ENCODE results near the gene HOXC4.

HOXC4 gene

DNA sequence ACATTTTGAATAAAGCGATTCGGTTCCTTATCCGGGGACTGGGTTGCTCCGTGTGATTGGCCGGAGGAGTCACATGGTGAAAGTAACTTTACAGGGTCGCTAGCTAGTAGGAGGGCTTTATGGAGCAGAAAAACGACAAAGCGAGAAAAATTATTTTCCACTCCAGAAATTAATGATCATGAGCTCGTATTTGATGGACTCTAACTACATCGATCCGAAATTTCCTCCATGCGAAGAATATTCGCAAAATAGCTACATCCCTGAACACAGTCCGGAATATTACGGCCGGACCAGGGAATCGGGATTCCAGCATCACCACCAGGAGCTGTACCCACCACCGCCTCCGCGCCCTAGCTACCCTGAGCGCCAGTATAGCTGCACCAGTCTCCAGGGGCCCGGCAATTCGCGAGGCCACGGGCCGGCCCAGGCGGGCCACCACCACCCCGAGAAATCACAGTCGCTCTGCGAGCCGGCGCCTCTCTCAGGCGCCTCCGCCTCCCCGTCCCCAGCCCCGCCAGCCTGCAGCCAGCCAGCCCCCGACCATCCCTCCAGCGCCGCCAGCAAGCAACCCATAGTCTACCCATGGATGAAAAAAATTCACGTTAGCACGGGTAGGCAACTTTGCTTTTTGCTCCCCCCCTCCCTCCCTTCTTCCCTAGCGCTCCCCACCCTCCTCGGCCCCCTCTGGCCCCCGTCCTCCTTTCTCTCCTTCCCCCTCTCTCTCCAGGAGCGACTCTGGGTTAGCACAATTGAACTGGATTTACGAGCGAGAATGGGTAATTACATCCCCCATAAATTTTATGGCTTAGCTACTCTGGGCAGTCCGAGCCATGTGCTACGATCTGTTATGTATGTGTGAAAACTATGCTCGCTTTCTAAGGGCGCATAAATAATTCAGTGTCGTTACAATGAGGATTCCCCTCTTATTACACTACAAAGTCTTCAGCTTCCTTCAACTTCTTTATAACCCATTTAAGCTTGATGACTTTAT, at the start of gene HOXC4:
HOXC4 (plus strand) TSS at position 85 of the 991 bp plus-strand sequence; CDS start at position 173, 88 bp downstream.
- ChIA-PET POLR2A (no interaction called here), CTCF (interaction anchor here (0.7 to 2.7 kb wide), 7 partner anchors 12 to 154 kb away, joined by 3 to 14 read pairs (median 4); partner anchors contain the start of gene HOXC5)
- peak within 1 kb of the TSS; percentile 43 for H3K4me3 ChIP-seq (ENCODE audit: low read depth, low read length)
- TF ChIP-seq, protein P1, sequence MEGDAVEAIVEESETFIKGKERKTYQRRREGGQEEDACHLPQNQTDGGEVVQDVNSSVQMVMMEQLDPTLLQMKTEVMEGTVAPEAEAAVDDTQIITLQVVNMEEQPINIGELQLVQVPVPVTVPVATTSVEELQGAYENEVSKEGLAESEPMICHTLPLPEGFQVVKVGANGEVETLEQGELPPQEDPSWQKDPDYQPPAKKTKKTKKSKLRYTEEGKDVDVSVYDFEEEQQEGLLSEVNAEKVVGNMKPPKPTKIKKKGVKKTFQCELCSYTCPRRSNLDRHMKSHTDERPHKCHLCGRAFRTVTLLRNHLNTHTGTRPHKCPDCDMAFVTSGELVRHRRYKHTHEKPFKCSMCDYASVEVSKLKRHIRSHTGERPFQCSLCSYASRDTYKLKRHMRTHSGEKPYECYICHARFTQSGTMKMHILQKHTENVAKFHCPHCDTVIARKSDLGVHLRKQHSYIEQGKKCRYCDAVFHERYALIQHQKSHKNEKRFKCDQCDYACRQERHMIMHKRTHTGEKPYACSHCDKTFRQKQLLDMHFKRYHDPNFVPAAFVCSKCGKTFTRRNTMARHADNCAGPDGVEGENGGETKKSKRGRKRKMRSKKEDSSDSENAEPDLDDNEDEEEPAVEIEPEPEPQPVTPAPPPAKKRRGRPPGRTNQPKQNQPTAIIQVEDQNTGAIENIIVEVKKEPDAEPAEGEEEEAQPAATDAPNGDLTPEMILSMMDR (IDR thresholded peaks at IDR 0.05; ENCODE audit: insufficient read depth, low read length, missing control alignments), result no peak
- no peak for DNase-seq (ENCODE audit: low read depth, low spot score)

DNA sequence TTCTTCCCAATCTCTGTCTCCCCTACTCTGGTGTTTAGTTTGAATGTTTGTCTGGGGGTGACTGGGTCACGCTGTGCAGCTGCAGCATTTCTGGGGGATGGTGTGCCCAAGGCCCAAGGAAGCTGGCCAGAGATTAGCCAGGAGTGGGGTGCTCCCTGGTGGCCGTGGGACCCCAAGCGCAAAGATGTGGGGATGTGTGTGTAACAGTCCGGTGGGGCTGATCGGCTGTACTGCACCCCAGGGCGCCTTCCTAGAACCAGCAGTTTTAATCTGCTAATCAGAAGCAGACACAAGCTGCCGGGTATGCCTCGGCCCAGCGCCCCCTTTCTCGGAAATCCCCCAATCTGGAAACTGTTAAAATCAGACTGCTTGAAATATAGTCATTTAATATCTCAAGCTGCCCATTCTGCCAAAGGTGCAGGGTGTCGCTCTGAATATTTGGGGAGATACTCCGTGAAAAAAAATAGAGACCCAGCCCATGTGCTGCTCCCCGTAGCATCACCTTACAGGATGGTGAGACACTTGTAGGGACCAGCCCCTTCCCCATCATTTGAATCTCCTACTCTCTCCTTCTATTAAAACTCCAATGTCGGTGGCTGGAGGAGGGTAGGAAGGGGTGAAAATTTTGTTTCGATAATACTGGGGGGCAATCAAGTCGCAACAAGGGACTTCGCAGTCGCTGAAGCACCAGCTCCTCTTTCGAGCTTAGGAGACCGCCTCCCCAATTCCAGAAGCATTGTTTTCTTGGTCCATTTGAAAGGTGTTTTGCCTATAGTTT, 49.4 kb upstream of the HOXC4 start:
- no peak for DNase-seq (ENCODE audit: low read depth, low spot score)
- ChIA-PET POLR2A (interaction anchor here (0.8 to 1.8 kb wide), 5 partner anchors 9 to 211 kb away, joined by 3 to 7 read pairs (median 3); no protein-coding TSS in a partner anchor), CTCF (interaction anchor here (0.7 to 21.3 kb wide), 18 partner anchors 8 to 366 kb away, joined by 3 to 756 read pairs (median 5); partner anchors contain the start of genes HOXC10, HOXC5, HOXC6 and SMUG1)
- TF ChIP-seq, protein P1 (IDR thresholded peaks at IDR 0.05; ENCODE audit: insufficient read depth, low read length, missing control alignments), result peak; percentile 35
- peak overlapping the region; percentile 96 for H3K4me3 ChIP-seq (ENCODE audit: low read depth, low read length)

DNA sequence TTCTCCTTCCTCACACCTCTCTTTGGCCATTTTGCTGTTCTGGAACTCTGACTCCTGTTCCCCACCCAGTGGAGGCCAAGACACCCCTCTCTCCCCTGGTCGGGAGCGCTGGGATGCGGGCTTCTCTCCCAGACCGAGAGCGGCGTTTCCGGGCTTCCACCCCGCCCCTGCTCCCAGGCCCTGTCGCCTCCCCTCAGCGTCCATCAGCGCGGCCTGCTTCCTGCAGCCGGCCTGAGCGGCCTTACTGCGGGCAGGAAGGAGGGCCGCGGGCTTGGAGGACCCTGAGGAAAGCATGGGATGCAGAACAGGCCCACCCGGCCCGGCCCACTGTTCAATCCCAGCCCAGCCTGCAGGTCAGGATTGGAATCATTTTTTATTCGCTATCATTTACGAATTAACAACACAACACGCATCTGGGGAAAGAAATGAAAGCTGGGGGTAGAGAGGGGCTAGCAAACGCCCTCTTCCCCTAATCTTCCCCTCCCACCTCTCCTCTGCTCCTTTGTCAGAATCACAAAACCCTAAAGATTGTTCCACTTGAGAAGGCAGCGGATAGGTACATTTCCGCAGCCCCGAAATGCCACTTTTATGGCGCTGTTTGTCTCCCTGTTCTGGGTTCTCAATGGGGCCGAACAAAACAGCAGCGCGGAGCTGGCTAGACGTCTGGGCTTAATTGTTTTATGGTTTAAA, 48.6 kb upstream of the HOXC4 start:
- TF ChIP-seq, protein P1 (IDR thresholded peaks at IDR 0.05; ENCODE audit: insufficient read depth, low read length, missing control alignments), result no peak
- ChIA-PET CTCF (interaction anchor here (0.7 to 21.3 kb wide), 23 partner anchors 8 to 365 kb away, joined by 3 to 756 read pairs (median 5); partner anchors contain the start of genes HOXC10, HOXC5, HOXC6 and SMUG1), POLR2A (interaction anchor here (0.8 to 2.3 kb wide), 6 partner anchors 9 to 186 kb away, joined by 3 to 10 read pairs (median 4); no protein-coding TSS in a partner anchor)
- DNase-seq (ENCODE audit: low read depth, low spot score), result no peak
- H3K4me3 ChIP-seq (ENCODE audit: low read depth, low read length), result peak overlapping the region; percentile 96

DNA sequence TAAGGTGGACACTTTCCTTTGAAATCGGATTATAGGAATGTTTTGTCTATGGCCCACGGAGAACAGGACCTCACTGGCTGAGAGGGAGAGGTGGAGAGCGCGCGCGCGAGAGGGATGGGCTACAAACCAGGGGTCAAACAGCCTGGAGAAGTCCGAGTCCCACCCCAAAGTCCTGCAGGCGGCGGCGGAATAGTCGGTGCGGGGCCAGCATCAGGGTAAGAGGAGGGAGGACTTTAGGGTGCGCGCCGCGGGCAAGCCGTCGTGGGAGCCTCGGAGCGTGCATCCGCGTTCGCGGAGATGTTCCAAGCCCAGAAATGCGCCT, 48.1 kb upstream of the HOXC4 start:
- TF ChIP-seq, protein P1 (IDR thresholded peaks at IDR 0.05; ENCODE audit: insufficient read depth, low read length, missing control alignments), result no peak
- ChIA-PET POLR2A (interaction anchor here (0.6 to 2.3 kb wide), 9 partner anchors 12 to 196 kb away, joined by 3 to 10 read pairs (median 4); partner anchors contain the start of gene HOXC5), CTCF (interaction anchor here (0.6 to 21.3 kb wide), 22 partner anchors 8 to 365 kb away, joined by 3 to 756 read pairs (median 5); partner anchors contain the start of genes HOXC10, HOXC5, HOXC6 and SMUG1)
- DNase-seq (ENCODE audit: low read depth, low spot score), result no peak
- peak overlapping the region; percentile 96 for H3K4me3 ChIP-seq (ENCODE audit: low read depth, low read length)

DNA sequence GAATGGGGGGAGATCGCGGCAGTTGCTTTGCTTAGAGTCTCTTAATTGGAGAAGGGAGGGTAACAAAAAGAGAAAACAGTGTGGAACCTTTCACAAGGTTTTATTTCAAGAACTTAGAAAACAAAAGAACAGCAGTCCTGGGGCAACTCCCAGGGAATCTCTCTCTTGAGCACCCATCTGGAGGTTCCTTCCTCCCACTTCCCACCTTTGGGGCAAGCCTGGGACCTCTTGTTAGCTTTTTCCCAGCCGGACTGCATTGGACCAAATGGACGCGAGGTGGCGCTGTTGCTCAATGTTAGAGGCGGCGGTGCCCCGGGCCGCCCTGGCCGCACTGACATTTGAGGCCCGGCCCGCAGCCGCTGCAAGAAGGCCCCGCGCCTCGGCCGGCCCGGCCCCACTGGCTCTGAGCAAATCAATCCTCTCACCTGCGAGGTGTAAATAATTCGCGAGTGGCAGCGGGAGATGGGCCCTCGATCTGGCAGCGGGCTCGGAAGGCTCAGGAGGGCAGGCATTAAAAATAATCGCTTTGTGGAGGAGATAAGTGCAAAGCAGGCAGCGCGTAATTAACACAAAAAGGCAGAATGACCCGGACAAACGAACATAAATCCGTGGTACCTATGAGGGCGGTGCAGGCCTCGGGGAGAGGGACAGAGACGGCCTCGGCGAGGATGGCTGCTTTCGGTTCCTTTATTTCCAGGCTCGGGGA, 47.6 kb upstream of the HOXC4 start:
- ChIA-PET CTCF (interaction anchor here (0.6 to 21.3 kb wide), 24 partner anchors 8 to 374 kb away, joined by 3 to 756 read pairs (median 5); partner anchors contain the start of genes HOXC10, HOXC5, HOXC6 and HOXC9), POLR2A (interaction anchor here (0.6 to 3.2 kb wide), 11 partner anchors 11 to 195 kb away, joined by 3 to 23 read pairs (median 4); partner anchors contain the start of gene HOXC5)
- peak overlapping the region; percentile 96 for H3K4me3 ChIP-seq (ENCODE audit: low read depth, low read length)
- TF ChIP-seq, protein P1 (IDR thresholded peaks at IDR 0.05; ENCODE audit: insufficient read depth, low read length, missing control alignments), result peak; percentile 90
- no peak for DNase-seq (ENCODE audit: low read depth, low spot score)

All from AG04449 (cell line).